ENCODE data around the gene ADRB2.

The ADRB2 gene

DNA sequence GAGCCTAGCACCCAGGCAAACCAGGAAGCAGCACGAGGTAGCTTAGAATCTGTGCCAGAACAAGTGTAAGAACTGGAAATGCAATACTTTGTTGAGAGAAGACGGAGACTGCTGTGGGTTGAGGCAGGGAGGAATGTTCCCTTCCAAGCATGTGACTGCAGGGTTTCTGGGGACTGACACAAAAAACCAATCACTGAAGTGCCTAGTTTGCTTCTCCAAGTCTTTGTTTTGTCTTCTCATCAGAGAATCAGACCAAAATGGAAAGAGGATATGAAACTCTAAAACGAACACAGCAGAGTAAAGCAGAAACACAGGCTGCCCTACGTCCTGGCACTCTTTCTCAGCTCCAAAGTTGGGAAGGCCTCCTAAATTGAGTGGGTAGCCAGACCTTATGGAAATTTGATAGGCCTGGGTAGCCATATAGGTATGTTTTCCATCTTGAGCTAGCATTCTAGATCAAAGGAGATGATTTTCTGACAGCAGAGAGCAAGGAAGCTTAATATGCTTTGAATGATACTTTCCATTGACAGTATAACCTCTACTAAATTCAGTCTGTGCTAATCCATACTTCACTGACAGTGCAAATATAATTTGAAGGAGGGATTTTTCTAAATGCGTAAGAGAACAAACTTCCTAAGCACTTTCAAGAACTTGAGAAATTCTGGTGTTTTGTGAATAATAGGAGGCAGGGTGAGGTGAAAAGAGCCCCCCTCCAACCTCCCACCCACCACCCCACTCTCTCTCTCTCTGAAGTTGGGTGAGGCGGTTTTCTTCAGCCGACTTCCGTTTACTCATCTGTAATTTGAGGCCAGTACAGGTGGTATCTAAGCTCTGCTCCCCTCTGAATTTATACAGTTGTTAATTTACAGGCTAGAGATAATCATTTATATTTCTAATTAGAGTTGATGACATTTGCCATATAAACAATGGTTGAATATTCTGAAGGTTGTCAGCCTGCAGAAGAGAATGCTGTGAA, 5.5 kb downstream of the ADRB2 start:
- no peak for DNase-seq

DNA sequence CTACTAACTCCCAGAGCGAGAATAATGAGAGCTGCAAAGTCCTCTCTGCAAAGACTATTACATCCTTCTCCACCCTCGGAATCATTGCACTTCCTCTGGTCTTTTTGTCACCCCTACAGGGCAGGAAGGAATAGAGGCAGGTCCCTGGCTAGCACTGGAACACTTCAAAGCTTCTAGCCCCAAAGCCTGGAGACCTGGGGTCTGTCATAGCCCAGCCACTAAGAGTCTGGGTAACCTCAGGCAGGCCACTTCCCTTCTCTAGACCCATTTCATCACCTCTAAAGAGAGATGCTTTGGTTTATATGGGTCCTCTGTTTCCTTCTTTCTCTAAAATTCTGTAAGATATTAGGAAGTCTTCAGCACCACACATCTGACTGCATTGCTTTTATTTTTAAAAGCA, 6.7 kb downstream of the ADRB2 start:
- DNase-seq, result no peak

GRCh38 chr5:148833925-148834324, 7.5 kb downstream of the ADRB2 start:
- no peak for DNase-seq

GRCh38 chr5:148834689-148835088, 8.3 kb downstream of the ADRB2 start:
- DNase-seq, result no peak

DNA sequence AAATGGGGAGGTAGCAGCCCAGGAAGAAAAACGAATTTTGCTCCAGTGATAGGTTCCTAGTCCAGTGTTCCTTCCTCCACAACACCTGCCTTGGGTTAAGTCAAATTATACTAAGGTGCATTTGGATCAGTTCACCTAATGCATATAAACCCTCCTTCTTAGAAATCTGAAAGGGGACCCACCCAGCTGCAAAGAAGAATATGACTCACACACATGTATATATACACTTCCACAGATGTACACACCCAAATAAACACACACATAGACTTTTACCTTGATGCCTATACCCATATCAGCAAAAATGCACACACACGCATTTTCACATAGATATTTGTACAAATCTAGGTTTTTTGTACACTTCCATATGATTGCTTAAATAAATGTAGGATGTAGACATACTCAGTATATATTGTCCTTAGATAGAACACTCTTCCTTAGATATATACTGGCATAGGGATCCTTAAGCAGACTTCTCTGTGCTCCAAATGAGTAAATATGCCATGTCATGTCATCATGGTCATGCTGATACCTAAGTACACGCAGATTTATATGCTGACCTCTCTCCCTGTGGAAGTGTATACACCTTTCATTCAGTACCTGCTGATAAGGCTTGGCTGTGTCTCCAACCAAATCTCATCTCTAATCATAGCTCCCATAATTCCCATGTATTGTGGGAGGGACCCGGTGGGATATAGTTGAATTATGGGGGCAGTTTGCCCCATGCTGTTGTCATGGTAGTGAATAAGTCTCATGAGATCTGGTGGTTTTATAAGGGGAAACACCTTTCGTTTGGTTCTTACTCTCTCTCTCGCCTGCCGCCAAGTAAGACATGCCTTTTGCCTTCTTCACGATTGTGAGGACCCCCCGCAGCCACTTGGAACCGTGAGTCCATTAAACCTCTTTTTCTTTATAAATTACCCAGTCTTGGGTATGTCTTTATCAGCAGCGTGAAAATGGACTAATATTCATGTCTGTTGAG, 10.2 kb downstream of the ADRB2 start:
- no peak for DNase-seq

DNA sequence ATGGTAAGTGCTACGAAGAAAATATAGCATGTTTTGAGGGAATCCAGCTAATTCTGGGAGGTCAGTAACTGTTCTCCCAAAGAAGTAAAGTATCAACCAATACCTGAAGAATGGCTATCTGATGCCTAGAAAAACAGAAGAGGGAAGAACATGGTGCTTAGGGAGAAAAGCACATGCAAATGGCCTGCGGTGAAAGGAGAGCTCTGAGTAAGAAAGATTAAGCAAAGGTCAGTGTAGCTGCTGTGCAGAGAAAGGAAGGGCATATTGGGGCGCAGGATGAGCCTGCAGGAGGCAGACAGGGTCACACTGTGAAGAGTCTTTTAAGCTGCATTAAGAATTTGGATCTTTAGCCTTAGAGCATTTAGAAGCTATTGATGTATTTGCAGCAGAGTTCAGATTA, 11.0 kb downstream of the ADRB2 start:
- no peak for DNase-seq

DNA sequence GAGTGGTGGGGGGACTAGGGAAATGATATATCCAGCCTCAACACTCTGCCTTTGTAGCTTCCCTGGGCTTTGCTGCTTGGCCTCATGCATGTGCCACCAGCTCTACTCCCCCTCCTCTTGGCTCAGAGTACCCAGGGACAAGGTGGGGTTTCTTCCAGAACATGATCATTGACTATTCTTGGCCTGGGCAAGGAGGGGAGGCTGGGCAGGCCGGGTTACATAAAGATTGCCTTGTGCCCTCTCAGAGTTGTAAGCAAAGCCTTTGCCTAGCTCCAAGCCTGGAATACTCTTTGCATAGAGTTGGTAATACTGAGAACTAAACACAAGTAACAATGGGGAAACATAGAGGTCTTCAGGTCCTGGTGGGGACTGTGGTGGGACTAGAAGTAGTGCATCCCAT, 11.9 kb downstream of the ADRB2 start:
- no peak for DNase-seq

DNA sequence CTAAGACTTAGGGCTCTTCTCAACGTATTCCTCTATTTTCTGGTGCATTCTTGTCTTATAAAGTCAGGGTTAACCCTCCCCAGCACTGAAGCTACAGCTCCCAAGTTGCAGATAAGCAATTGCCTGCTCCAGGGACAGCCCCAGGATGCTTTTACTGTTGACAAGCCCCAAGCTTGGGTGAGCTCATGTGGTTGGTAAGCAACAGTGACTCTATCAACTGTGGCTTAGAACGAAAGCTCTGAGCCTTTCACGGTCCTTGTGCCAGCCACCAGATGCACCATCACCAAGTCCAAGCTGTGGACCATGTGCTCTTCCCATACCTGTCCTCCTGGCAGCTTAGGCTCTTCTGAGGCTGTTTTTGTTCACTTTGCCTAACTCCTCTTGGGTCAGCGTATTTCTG, 13.5 kb downstream of the ADRB2 start:
- DNase-seq, result no peak

- no peak for DNase-seq
Measured at GRCh38 chr5:148840531-148840930, 14.1 kb downstream of the ADRB2 start.

DNA sequence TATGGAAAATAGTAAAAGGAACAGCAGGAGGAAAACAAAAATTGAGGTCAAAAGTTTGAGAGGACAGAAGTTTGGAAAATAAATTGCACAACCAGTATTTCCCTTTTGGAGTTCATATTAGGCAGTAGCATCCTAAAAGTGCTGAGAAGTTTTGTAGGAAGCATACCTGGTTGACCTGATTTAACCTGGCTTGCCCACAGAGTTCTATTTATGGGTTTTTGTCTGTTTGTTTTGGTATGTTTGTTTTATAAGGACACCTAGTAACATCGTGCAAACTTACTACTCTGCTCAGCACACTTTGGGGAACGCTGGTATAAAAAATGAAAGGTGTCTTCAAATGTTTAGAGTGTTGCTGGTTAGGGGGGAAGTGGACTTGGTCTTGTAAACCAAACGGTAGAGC, 15.1 kb downstream of the ADRB2 start:
- DNase-seq, result no peak

GRCh38 chr5:148842161-148842560, 15.8 kb downstream of the ADRB2 start:
- DNase-seq, result no peak

DNA sequence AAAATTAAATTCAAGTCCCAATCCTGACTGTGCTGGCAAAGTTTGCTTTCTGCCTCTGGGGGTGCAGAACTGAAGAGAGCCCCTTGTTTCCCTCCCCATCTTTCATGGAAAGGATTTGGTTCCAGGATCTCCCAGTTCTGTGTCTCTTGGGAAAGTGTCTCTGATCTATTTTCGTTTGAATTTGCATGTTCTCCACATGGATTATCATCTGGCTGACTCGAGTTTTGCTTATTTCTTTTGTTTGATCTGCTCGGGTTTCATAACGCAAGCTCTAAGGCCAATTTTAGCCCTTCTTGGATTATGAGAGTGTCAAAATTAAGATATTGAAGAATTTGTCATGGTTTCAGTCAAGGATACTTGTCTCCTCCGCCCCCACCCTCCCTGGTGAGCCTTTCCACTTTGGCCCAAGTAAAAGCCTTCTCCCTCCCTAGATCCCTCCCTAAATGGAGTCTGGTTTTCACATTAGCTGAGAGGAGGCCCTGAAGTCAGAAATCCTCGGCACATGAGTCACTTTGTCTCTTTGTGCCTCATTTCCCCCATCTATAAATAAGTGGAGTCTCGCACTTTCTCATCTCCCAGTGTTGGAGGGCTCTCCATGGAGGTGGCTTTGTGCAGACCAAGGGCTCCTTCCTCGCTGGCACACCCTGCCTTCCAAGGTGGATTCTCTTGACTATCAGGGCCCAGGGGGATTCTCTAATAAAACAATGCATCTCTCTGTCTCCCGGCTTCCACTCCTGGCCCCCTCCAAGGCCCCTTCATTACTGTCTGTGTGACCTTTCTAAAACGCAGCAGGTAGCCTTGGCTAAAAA, 17.3 kb downstream of the ADRB2 start:
- no peak for DNase-seq

DNA sequence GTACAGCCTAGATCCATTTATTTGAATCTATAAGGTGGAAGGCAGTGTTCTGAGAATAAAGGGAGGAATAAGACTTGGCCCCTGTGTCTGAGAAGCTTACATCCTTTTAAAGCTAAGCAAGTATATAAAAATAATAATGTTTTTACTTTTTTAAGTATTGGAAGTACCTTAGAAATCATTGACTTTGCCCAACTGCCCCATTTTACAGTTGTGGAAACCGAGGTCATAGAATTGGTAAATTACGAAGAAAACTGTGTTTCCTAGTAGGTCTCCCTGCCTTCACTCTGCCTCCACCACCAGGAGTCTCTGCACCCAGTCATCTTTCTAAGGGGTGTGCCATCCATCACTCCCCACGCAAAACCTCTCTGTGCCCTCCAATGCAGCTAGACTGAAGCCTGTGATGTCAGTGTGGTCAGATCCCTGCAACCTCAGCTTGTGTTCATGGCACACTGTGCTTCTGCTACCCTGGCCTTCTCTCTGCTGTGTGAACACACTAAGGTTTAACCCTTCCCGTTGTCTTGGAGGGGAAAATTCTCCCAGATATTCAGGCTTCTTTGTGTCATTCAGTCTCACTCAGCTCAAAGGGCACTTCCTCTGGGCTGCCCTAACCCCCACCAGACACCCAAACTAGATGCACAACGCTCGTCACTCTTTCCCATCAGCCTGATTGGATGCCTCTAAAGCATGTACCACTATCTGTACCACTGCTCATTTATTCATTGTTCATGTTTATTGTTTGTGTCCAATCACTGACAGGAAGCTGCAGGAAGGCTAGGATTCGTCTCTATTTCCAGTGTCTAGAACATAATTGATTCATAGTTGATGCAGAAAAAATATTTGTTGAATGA, 18.2 kb downstream of the ADRB2 start:
- DNase-seq, result no peak

- no peak for DNase-seq
Measured at GRCh38 chr5:148846930-148847329, 20.5 kb downstream of the ADRB2 start.

GRCh38 chr5:148847456-148847855, 21.0 kb downstream of the ADRB2 start:
- no peak for DNase-seq

DNA sequence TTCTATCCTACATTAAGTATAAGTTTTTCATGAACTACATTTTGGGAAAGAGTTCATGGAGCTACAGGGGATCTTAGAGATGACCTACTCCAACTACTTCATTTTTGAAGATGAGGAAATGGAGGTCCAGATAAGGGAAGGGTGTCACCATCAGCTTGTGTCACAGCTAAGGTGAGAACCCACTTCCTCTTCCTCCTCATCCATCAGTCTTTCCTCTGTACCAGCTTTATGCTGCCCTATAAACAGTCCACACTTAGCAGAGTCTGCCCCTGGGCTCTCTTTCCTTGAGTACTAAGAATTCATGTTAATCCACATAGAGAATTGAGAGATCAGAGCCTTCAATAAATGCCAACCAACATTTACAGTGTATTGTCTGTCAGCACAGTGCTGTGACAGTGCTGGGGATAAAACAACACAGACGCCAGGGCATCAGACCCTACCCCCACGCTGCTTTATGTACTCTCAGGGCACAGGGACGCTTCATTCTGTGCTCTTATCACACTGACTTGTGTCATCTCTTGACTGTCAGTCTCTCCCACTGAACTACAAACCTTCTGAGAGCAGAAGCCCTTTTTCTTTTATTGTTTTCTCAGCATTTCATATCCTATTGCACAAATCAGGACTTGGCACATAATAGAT, 22.1 kb downstream of the ADRB2 start:
- no peak for DNase-seq

GRCh38 chr5:148849461-148849860, 23.1 kb downstream of the ADRB2 start:
- DNase-seq, result no peak

DNA sequence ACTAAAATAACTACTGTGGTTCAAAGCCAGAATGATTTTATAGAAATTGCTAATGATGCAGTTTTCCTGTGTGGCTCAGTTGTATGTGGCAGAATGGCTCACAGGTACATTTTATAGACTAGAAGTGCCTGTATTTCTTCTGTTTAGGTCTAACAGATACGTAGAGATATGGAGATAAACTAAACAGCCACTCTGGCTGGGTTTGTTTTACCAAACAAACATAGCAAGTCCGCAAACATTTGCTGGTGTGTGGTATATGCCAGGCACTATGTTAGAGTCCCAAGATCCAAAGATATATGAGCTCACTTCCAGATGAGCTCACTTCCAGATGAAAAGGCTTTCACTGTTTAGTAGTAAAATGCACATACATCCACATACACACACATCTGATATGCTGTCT, 24.4 kb downstream of the ADRB2 start:
- DNase-seq, result no peak

- DNase-seq, result no peak
Measured at GRCh38 chr5:148853868-148854267, 27.5 kb downstream of the ADRB2 start.

DNA sequence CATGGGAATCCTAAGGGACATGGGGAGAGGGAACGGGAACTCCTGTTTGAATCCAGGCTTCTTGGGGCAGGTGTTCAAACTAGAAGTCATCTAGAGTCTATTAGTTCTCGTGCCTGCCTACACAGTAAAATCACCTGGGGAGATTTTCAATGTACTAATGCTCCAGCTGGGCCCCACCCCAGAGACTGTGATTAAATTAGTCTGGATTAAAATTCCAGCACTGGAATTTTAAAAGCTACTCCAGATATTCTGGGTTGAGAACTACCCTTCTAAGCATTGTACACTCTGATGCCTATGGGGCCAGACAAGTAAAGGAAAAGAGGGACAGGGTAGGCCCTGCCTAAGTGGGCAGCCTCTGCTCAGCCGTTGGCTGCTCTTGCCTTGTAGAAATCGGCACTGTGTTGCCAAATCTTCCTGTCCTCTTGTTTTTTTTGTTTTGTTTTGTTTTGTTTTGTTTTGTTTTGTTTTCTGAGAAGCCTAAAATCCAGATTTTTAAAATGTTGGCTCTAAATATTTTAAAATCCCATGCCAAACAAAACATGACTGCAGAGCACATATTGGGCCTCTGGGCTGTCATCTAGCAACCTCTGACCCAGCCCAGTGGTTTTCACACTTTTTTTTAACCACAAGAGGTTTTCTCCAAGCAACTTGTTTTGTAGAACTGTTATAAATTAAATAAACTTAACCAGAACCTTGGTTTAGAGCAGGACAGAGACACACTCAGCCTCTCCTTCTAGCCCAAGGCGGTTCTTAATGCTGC, 29.0 kb downstream of the ADRB2 start:
- DNase-seq, result no peak

DNA sequence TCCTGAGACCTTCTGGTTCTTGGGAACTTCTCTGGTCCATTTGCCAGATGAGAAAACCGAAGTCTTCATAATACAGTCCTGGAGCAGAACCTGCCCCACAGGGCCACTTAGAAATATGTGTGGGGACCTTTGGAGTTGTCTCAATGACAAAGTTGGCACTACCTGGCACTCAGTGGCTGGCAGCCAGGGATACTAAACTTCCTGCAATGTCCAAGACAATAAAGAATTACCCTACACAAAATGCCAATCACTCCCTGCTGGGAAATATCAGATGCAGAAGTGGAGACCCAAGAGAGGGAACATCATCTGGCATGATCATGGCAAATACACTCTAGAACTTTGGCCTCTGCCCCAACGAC, 29.6 kb downstream of the ADRB2 start:
- DNase-seq, result no peak
